Left ventricle myocardium inferior (tissue), 1 donor: Measurements from ENCODE around the gene ABLIM1. TPM values are rescaled to one million over a fixed set of nuclear protein-coding genes. Genes with fewer than 3 reads are reported as not detected.
"Not testable (repeated sequence)": the region's sequence is repeated elsewhere in the genome, so short reads cannot be mapped to it uniquely, and the experiment has no call there.

Experiments used
- DNase-seq: peaks from one replicate; pipeline ENCODE4 v3.0.0-alpha.2; 2020
- H3K27ac ChIP-seq: fragments of 200-600 bp; replicated peaks from 2 replicates; pipeline ENCODE4 v1.8.0; 2021
- H3K27me3 ChIP-seq: fragments of 200-600 bp; 2 replicates; pipeline ENCODE4 v1.8.0; 2021; ENCODE audit warnings: low read depth
- H3K36me3 ChIP-seq: fragments of 200-600 bp; 2 replicates; pipeline ENCODE4 v1.8.0; 2021
- H3K4me1 ChIP-seq: fragments of 200-600 bp; 2 replicates; pipeline ENCODE4 v1.8.0; 2021
- H3K4me3 ChIP-seq: fragments of 200-600 bp; 2 replicates; pipeline ENCODE4 v1.8.0; 2021; ENCODE audit warnings: mild to moderate bottlenecking, moderate library complexity
- H3K9me3 ChIP-seq: fragments of 200-600 bp; replicated peaks from 2 replicates; pipeline ENCODE4 v1.8.0; 2021
- intact Hi-C: fragments of 100-400 bp; cut with micrococcal nuclease; formaldehyde crosslinking; loops from one replicate; pipeline ENCODE4 v1.11.0; 2022
- total RNA-seq: library from RNA; stranded (reverse); fragmentation: NEBNext Ultra II Directional; extraction: Animal tissue kit (Norgen Biotek cat#: 25700); gene quantifications from one replicate; pipeline ENCODE4 v1.2.1, GENCODE V29; 2021
- TF ChIP-seq, protein P1 (sequence below): fragments of 200-600 bp; IDR thresholded peaks from 2 replicates; pipeline ENCODE4 v1.8.0; 2021; ENCODE audit warnings: antibody characterized with exemption, mild to moderate bottlenecking, borderline replicate concordance
- donor health status: DM: no; HTN: yes; CAD: no; lungs with severe emphysema.

The ABLIM1 gene
- total RNA-seq, 1 donor from 2014 or later = 674 TPM

GRCh38 chr10:114697061-114697598 lies 39.1 kb upstream of the ABLIM1 start:
- H3K9me3 ChIP-seq = peaks cover 15% of the 10 kb centered on the region
- no peaks in the 10 kb centered on the region for H3K27me3 ChIP-seq
- peaks cover 63% of the 10 kb centered on the region for H3K4me1 ChIP-seq
- TF ChIP-seq, protein P1, sequence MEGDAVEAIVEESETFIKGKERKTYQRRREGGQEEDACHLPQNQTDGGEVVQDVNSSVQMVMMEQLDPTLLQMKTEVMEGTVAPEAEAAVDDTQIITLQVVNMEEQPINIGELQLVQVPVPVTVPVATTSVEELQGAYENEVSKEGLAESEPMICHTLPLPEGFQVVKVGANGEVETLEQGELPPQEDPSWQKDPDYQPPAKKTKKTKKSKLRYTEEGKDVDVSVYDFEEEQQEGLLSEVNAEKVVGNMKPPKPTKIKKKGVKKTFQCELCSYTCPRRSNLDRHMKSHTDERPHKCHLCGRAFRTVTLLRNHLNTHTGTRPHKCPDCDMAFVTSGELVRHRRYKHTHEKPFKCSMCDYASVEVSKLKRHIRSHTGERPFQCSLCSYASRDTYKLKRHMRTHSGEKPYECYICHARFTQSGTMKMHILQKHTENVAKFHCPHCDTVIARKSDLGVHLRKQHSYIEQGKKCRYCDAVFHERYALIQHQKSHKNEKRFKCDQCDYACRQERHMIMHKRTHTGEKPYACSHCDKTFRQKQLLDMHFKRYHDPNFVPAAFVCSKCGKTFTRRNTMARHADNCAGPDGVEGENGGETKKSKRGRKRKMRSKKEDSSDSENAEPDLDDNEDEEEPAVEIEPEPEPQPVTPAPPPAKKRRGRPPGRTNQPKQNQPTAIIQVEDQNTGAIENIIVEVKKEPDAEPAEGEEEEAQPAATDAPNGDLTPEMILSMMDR = no peak
- H3K4me3 ChIP-seq = peak overlapping the region; percentile 10
- intact Hi-C loops = no loop called here
- DNase-seq = peak; percentile 82
- peak overlapping the region; percentile 87 for H3K27ac ChIP-seq
- H3K36me3 ChIP-seq = no peaks in the 10 kb centered on the region

- H3K36me3 ChIP-seq, DNase-seq, H3K27me3 ChIP-seq, intact Hi-C loops: not testable (repeated sequence)
- Histone ChIP-seq H3K4me1 (peaks cover 71% of the 10 kb centered on the region), H3K9me3 (peaks cover 10% of the 10 kb centered on the region), H3K27ac (peak overlapping the region; percentile 87), H3K4me3 (peak overlapping the region; percentile 10)
These were observed 38.2 kb upstream of the ABLIM1 start for GRCh38 chr10:114696301-114696700.

- Histone ChIP-seq H3K36me3 (no peaks in the 10 kb centered on the region), H3K27me3 (no peaks in the 10 kb centered on the region), H3K9me3 (no peaks in the 10 kb centered on the region), H3K27ac (peak overlapping the region; percentile 87), H3K4me3 (no peak overlapping the region), H3K4me1 (peaks cover 76% of the 10 kb centered on the region)
- TF ChIP-seq, protein P1 = peak; percentile 46
- intact Hi-C loops = no loop called here
- no peak for DNase-seq
These were observed 36.7 kb upstream of the ABLIM1 start for GRCh38 chr10:114694752-114695151.

GRCh38 chr10:114694062-114694461 lies 36.0 kb upstream of the ABLIM1 start:
- DNase-seq = no peak
- intact Hi-C loops = no loop called here
- Histone ChIP-seq H3K4me3 (no peak overlapping the region), H3K36me3 (no peaks in the 10 kb centered on the region), H3K4me1 (peaks cover 81% of the 10 kb centered on the region), H3K27me3 (no peaks in the 10 kb centered on the region), H3K27ac (peak overlapping the region; percentile 87), H3K9me3 (no peaks in the 10 kb centered on the region)
- TF ChIP-seq, protein P1 = no peak

GRCh38 chr10:114691442-114691941 lies 33.4 kb upstream of the ABLIM1 start:
- Histone ChIP-seq H3K4me3 (no peak overlapping the region), H3K9me3 (no peaks in the 10 kb centered on the region), H3K27me3 (no peaks in the 10 kb centered on the region), H3K27ac (peak overlapping the region; percentile 47), H3K4me1 (peaks cover 83% of the 10 kb centered on the region), H3K36me3 (no peaks in the 10 kb centered on the region)
- TF ChIP-seq, protein P1 = no peak
- intact Hi-C loops = no loop called here
- DNase-seq = no peak

DNA sequence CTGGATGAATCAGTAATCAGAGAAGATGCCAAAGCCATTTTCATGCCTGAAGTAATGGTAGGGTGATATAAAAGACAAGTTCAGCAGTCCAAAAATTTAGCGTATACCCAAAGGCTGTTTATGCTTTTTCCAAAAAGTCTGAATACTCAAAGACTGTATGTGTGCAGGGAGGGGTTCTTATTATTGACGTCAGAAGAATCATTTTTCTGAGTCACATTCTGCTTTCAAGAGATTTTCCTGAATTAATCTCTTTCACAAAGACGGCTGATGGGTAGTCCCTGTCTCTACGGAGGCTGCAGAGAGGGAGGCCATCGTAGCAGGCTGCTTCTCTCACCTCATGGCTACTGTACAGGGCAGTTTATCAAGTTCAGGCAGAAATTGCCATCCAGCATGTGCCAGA lies 30.7 kb upstream of the ABLIM1 start:
- no peak overlapping the region for H3K4me3 ChIP-seq
- TF ChIP-seq, protein P1 = no peak
- no peak for DNase-seq
- H3K4me1 ChIP-seq = peaks cover 83% of the 10 kb centered on the region
- H3K27me3 ChIP-seq = no peaks in the 10 kb centered on the region
- peak overlapping the region; percentile 91 for H3K27ac ChIP-seq
- intact Hi-C loops = loop anchor here (10.0 kb wide), 1 partner anchor 134 kb away; no protein-coding TSS in a partner anchor
- no peaks in the 10 kb centered on the region for H3K9me3 ChIP-seq
- H3K36me3 ChIP-seq = no peaks in the 10 kb centered on the region
